Superior temporal gyrus (tissue), 1 donor: Measurements from ENCODE around the gene PRXL2B.
"Not testable (repeated sequence)": the region's sequence is repeated elsewhere in the genome, so short reads cannot be mapped to it uniquely, and the experiment has no call there.

Source experiments
- DNase-seq: peaks from one replicate; pipeline ENCODE4 v3.0.0-alpha.2; 2016; ENCODE audit errors: extremely low spot score

PRXL2B gene

GRCh38 chr1:2564006-2564814, 22.4 kb upstream of the PRXL2B start:
- no peak for DNase-seq

DNA sequence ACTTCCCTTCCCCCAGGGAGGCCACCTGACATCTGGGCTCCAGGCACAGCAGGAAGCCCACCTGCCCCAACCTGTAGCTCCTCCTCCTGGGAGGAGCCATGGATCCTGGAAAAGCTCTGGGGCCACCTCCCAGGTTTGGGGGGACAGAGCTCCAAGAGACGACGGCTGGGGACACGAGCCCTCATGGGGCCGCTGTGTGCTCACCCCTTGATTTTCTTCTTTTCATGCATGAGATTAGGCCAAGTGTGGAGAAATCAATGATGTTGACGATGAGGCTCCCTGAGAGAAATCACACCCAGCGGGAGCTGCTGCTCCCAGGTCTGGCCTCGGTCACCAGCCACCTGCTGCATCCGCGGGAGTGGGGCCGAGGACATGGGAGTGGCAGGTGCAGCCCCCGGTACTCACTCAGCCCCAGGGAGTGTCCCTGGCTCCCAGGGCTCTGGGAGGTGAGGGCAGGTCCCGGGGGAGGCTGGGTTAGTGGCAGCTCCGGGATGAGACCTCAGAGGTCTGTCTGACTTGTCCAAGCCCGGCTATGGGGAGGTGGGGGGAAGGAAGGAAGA, 21.7 kb upstream of the PRXL2B start:
- no peak for DNase-seq

- DNase-seq: no peak
Observed at GRCh38 chr1:2566101-2567045, 20.2 kb upstream of the PRXL2B start.

DNA sequence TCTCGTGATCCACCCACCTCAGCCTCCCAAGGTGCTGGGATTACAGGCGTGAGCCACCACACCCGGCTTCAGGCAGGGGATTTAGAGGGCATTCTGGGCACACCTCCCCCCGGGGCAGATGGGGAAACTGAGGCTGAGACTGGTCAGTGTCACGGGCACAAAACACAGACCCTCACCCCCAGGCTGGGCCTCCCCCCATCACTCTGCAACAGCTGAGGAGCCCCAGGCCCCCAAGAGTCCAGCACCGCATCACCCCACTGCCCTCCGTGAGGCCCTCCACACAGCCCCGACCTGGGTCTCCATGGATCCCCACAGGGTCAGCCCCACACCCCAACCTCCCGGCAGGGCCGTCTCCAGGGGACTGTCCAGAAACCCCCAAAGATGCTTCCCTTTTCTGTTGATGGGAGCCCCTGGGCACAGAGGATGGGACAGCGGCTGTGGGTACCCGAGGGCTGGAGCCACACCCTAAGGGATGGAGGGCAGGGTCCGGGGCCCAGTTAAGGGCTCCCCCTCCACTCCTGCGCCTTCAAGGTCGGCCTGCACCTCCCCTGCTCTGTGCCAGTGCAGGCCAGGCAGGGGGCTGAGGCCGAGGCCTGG, 19.4 kb upstream of the PRXL2B start:
- no peak for DNase-seq

- not testable (repeated sequence) for DNase-seq
Observed at GRCh38 chr1:2568187-2568816, 18.3 kb upstream of the PRXL2B start.

- no peak for DNase-seq
Observed at GRCh38 chr1:2569060-2569459, 17.5 kb upstream of the PRXL2B start.

- DNase-seq: not testable (repeated sequence)
Observed at GRCh38 chr1:2569703-2570102, 16.9 kb upstream of the PRXL2B start.

GRCh38 chr1:2570332-2570731, 16.2 kb upstream of the PRXL2B start:
- DNase-seq: no peak

GRCh38 chr1:2571348-2571747, 15.2 kb upstream of the PRXL2B start:
- no peak for DNase-seq

- DNase-seq: no peak
Observed at GRCh38 chr1:2573250-2573920, 13.2 kb upstream of the PRXL2B start.

- DNase-seq: no peak
Observed at GRCh38 chr1:2574350-2574749, 12.2 kb upstream of the PRXL2B start.

DNA sequence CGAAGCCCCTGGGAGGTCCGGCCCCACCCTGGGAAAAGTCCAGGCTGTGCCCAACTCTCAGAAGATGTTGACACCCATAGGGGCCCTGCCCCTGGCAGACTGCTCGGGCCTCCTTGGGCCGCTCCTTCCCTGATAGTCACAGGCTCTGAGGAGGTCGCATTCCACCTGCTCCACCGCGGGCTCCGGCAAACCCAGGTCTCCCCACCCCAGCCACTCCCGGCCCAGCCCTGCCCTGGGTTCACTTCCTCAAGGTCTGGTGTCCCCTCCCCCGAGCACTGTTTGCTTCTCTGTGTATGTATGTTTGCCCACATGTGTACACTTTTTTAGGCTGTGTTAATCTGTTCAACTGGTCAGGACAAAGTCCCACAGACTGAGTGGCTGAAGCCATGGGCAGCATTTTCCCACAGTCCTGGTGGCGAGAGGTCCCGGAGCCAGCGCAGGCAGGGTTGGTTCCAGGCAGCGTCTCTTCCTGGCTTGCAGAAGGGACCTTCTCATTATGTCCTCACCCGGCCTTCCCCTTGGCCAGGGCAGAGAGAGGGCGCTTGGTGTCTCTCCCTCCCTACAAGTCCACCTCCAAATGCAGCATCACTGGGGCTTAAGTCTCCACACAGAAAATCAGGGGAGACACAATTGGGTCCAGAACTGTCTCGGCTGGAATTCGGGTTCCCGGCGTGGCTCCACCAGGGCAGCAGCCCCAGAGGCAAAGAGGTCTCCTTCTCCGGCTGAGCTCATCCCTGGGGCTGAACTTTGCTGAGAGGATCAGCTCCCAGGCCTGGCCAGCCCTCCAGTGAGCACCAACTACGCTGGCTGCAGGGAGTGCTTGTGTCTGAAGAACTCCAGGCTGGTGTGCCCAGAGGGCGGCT, 10.5 kb upstream of the PRXL2B start:
- no peak for DNase-seq

- DNase-seq: not testable (repeated sequence)
Observed at GRCh38 chr1:2577565-2578075, 9.0 kb upstream of the PRXL2B start.

GRCh38 chr1:2578758-2579118, 7.8 kb upstream of the PRXL2B start:
- no peak for DNase-seq

GRCh38 chr1:2580691-2581090, 5.9 kb upstream of the PRXL2B start:
- no peak for DNase-seq

DNA sequence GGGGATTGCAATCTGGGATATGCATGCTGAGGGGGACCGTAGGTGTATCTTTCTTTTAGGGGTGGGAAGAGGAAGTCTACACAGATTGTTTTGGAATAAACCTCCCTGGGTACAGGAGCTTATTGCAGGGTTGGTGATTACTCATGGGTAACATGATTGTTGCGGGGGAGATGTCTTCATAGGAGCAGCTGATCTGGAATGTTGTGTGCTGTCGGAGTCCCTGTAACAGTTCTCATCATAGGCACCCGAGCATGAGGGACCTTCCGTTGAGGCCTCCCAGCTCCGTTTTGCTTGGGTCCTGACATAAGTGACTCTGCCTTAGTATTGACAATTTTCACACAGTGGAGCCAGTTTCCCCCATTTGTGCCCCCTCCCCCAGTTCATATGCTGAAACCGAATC, 4.2 kb upstream of the PRXL2B start:
- peak; percentile 15 for DNase-seq

GRCh38 chr1:2583331-2583791, 3.2 kb upstream of the PRXL2B start:
- DNase-seq: no peak

DNA sequence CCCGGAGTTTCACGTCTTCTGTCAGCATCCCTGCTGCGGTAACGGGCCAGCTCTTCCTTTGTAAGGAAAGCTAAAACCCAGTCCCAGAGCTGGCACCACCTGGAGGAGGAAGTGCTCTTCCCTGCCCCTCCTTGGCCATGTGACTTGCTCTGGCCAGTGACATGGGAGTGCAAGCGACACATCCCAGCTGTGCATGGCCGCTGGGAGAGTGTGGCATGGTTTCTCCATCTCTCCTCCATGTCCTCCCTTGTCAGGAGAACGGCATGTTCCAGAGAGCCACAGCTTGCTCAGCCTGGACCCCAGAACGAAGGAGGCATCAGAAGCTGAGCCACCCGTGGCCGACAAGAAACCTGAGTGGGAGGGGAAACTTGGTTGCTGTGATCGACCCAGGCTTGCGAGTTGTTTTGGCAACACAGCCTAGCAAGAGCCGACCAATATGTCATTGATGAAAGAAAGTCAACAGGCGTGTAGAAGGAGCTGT, 2.7 kb upstream of the PRXL2B start:
- DNase-seq: no peak

GRCh38 chr1:2584686-2585317, 1.8 kb upstream of the PRXL2B start:
- DNase-seq: peak; percentile 14
